Liver (tissue), 9 donors: ENCODE data around the gene MMP25. TPM values are rescaled to one million over a fixed set of nuclear protein-coding genes. Genes with fewer than 3 reads are reported as not detected.

ENCODE experiments used
- DNase-seq: peaks from one replicate; pipeline ENCODE4 v3.0.0-alpha.2; 2017; ENCODE audit warnings: low spot score
- H3K27ac ChIP-seq, 2 donors: one replicate each; pipeline ENCODE4 v1.7.0; 2013; ENCODE audit warnings: inconsistent platforms in 2 of 2, low read length in 2 of 2, control low read depth in 1 of 2, low read depth in 1 of 2, mild to moderate bottlenecking in 1 of 2
- H3K27me3 ChIP-seq, 4 donors: one replicate each; pipeline versions ENCODE4 v1.6.1 to v1.7.0; 2013; ENCODE audit warnings: low read length in 3 of 4, inconsistent platforms in 1 of 4, mild to moderate bottlenecking in 1 of 4, moderate library complexity in 1 of 4; ENCODE audit not compliant: control insufficient read depth in 4 of 4, insufficient read depth in 4 of 4
- H3K36me3 ChIP-seq, 4 donors: one replicate each; pipeline versions ENCODE4 v1.6.1 to v1.7.0; 2013; ENCODE audit warnings: low read length in 3 of 4, mild to moderate bottlenecking in 3 of 4, low read depth in 1 of 4, moderate library complexity in 1 of 4; ENCODE audit not compliant: control insufficient read depth in 4 of 4, insufficient read depth in 3 of 4
- H3K4me1 ChIP-seq, 4 donors: one replicate each; pipeline versions ENCODE4 v1.6.1 to v1.7.0; 2013; ENCODE audit warnings: low read length in 3 of 4, mild to moderate bottlenecking in 3 of 4, moderate library complexity in 1 of 4; ENCODE audit not compliant: control insufficient read depth in 4 of 4, insufficient read depth in 4 of 4
- H3K4me3 ChIP-seq, 3 donors: one replicate each; pipeline versions ENCODE4 v1.6.1 to v1.7.0; 2013; ENCODE audit warnings: low read length in 3 of 3, control low read depth in 1 of 3, low read depth in 1 of 3, mild to moderate bottlenecking in 1 of 3
- H3K9ac ChIP-seq, 2 donors: one replicate each; pipeline ENCODE4 v1.7.0; 2013; ENCODE audit warnings: low read length in 2 of 2, mild to moderate bottlenecking in 2 of 2, moderate library complexity in 2 of 2, control low read depth in 1 of 2, low read depth in 1 of 2
- H3K9me3 ChIP-seq, 4 donors: one replicate each; pipeline versions ENCODE4 v1.6.1 to v1.7.0; 2013; ENCODE audit warnings: low read length in 3 of 4; ENCODE audit not compliant: control insufficient read depth in 4 of 4
- ATF3 ChIP-seq: IDR thresholded peaks from 2 replicates; pipeline ENCODE4 v1.6.1; 2016; ENCODE audit warnings: antibody characterized with exemption
- CTCF ChIP-seq: fragments of 150-350 bp; IDR thresholded peaks from 2 replicates; pipeline ENCODE4 v1.5.1; 2017; ENCODE audit warnings: improper control_type of control experiment, low read depth, low read length; ENCODE audit not compliant: missing input control
- FOXA1 ChIP-seq: IDR thresholded peaks from 2 replicates; pipeline ENCODE4 v1.6.1; 2016; ENCODE audit warnings: antibody characterized with exemption
- FOXA2 ChIP-seq: IDR thresholded peaks from 2 replicates; pipeline ENCODE4 v1.6.1; 2016; ENCODE audit warnings: antibody characterized with exemption
- GABPA ChIP-seq, 2 donors: IDR thresholded peaks in 1 of 2; conservative IDR thresholded peaks in 1 of 2; 2 replicates each; pipeline ENCODE4 v1.6.1; 2016; ENCODE audit warnings: antibody characterized with exemption in 2 of 2, mild to moderate bottlenecking in 1 of 2, moderate library complexity in 1 of 2
- HNF4A ChIP-seq, 2 donors: conservative IDR thresholded peaks; 2 replicates each; pipeline ENCODE4 v1.6.1; 2016; ENCODE audit warnings: antibody characterized with exemption in 2 of 2, mild to moderate bottlenecking in 2 of 2
- HNF4G ChIP-seq: IDR thresholded peaks from 2 replicates; pipeline ENCODE4 v1.6.1; 2016; ENCODE audit warnings: antibody characterized with exemption
- JUND ChIP-seq, 2 donors: IDR thresholded peaks; 2 replicates each; pipeline ENCODE4 v1.6.1; 2016; ENCODE audit warnings: antibody characterized with exemption in 2 of 2
- MAX ChIP-seq: IDR thresholded peaks from 2 replicates; pipeline ENCODE4 v1.6.1; 2016; ENCODE audit warnings: antibody characterized with exemption
- NR2F2 ChIP-seq: IDR thresholded peaks from 2 replicates; pipeline ENCODE4 v1.6.1; 2016; ENCODE audit warnings: antibody characterized with exemption
- RAD21 ChIP-seq, 2 donors: IDR thresholded peaks; 2 replicates each; pipeline ENCODE4 v1.6.1; 2016; ENCODE audit warnings: antibody characterized with exemption in 2 of 2, mild to moderate bottlenecking in 2 of 2
- REST ChIP-seq: IDR thresholded peaks from 2 replicates; pipeline ENCODE4 v1.6.1; 2016; ENCODE audit warnings: antibody characterized with exemption, mild to moderate bottlenecking
- SP1 ChIP-seq: IDR thresholded peaks from 2 replicates; pipeline ENCODE4 v1.6.1; 2018; ENCODE audit warnings: antibody characterized with exemption, mild to moderate bottlenecking
- TAF1 ChIP-seq: conservative IDR thresholded peaks from 2 replicates; pipeline ENCODE4 v1.6.1; 2016; ENCODE audit warnings: antibody characterized with exemption, mild to moderate bottlenecking
- YY1 ChIP-seq: IDR thresholded peaks from 2 replicates; pipeline ENCODE4 v1.6.1; 2016; ENCODE audit warnings: antibody characterized with exemption, mild to moderate bottlenecking
- ZBTB33 ChIP-seq: IDR thresholded peaks from 2 replicates; pipeline ENCODE4 v1.6.1; 2016; ENCODE audit warnings: antibody characterized with exemption
- WGBS: extraction: QIAGEN DNeasy Blood & Tissue Kit; methylation state at CpG from one replicate; pipeline ENCODE4 v1.1.7; 2013; 5-methylcytosine and 5-hydroxymethylcytosine counted together
- polyA plus RNA-seq, 2 donors: library from polyadenylated mRNA; stranded (reverse) in 1 of 2; unstranded in 1 of 2; fragments of 200-250 nt in 1 of 2; fragments of >200 nt in 1 of 2; fragmentation: Nextera tagmentation in 1 of 2; extraction: Ambion mirVana in 1 of 2; gene quantifications; one replicate each; pipeline versions ENCODE4 v1.2.1 to v1.2.3, GENCODE V29; 2013 to 2015
- total RNA-seq, 2 donors: library from RNA; depleted of rRNA; stranded (reverse); fragments of >200 nt; gene quantifications; one replicate each; pipeline ENCODE4 v1.2.3, GENCODE V29; 2014
- donor health status: healthy.
- donor health status: healthy.
- donor health status: healthy.
- donor health status: healthy.
- donor health status: healthy.

The MMP25 gene
- total and polyA plus RNA-seq, 4 donors, result 0.47 to 2.7 (median 0.96) TPM

- Histone ChIP-seq H3K4me3 (no peak overlapping the region), H3K27ac (no peak overlapping the region), H3K9ac (no peak overlapping the region), H3K4me1 (peaks cover 0 to 10% (median 0%) of the 10 kb centered on the region in 4 donors), H3K9me3 (no peaks in the 10 kb centered on the region), H3K27me3 (no peaks in the 10 kb centered on the region), H3K36me3 (no peaks in the 10 kb centered on the region)
- no peak for DNase-seq
- 85% methylated on average over 1 of the region's 1 CpG for WGBS
- TF ChIP-seq HNF4A (conservative IDR thresholded peaks at IDR 0.05), result no peak
- TF ChIP-seq RAD21 (IDR thresholded peaks at IDR 0.05), result no peak
- no peak for TF ChIP-seq NR2F2
- TF ChIP-seq MAX, result no peak
- no peak for TF ChIP-seq FOXA1
- no peak for TF ChIP-seq ZBTB33
- TF ChIP-seq SP1, result no peak
- TF ChIP-seq YY1, result no peak
- no peak for TF ChIP-seq FOXA2
- no peak for TF ChIP-seq CTCF
- no peak for TF ChIP-seq ATF3
- no peak for TF ChIP-seq REST
- TF ChIP-seq TAF1, result no peak
These were observed 38.1 kb downstream of the MMP25 start for GRCh38 chr16:3084491-3084890.

GRCh38 chr16:3084969-3085670, 38.8 kb downstream of the MMP25 start:
- no peaks in the 10 kb centered on the region for H3K27me3 ChIP-seq
- H3K9ac ChIP-seq, result no peak overlapping the region
- no peaks in the 10 kb centered on the region for H3K36me3 ChIP-seq
- H3K9me3 ChIP-seq, result no peaks in the 10 kb centered on the region
- DNase-seq, result no peak
- H3K4me3 ChIP-seq, result no peak overlapping the region
- WGBS, result 83% methylated on average over 7 of the region's 7 CpGs
- TF ChIP-seq MAX (no peak), TAF1 (no peak), JUND (IDR thresholded peaks at IDR 0.05) (no peak), GABPA (IDR thresholded peaks at IDR 0.05 in 1 of 2, conservative IDR thresholded peaks at IDR 0.05 in 1 of 2) (no peak), SP1 (no peak), YY1 (no peak), FOXA1 (no peak), HNF4G (no peak), RAD21 (IDR thresholded peaks at IDR 0.05) (no peak), ZBTB33 (no peak), ATF3 (no peak), NR2F2 (no peak)
- H3K4me1 ChIP-seq, result peaks cover 0 to 10% (median 0%) of the 10 kb centered on the region in 4 donors
- H3K27ac ChIP-seq, result no peak overlapping the region
